GM19043 (cell line): ENCODE measurements around the gene DYRK3.

Source experiments
- ATAC-seq: cut with Tn5 transposase; IDR thresholded peaks from one replicate; pipeline ENCODE4 v1.9.1; 2021; ENCODE audit warnings: low read depth; ENCODE audit not compliant: unreplicated experiment

Gene DYRK3

DNA sequence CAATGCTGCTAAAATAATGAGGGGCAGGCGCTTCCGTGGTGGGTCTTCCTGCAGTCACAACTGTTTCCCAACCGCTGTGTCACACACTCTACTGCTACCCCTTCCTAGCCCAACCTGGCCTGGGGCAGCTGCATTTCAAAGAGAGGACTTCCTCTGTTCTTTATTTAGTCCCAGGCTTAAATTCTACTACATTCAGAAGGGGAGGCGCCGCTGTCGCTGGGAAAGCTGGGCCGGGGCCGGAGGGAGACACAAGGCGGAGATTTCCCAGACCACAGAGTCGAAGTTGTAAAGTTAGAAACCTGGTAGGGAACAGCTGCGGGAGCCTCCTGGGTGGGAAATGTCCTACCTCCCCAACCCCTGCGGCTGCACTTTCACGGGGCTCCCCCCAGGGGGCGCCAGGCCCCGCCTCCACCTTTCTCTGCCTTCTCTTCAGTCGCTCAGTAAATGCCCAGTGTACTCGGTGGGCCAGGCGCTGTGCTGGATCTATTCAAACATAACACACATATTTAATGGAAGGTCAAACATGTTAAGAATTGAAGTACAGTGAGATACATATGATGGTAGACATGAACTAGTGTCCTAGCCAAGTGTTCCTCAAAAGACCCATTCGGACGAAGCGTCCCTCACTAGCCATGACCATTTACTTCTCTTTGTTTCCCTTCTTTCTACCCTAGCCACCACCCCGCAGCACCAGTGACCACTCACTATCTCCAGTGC, 23.1 kb downstream of the DYRK3 start:
- no peak for ATAC-seq

- ATAC-seq, result no peak
Observed at GRCh38 chr1:206658981-206659273, 23.6 kb downstream of the DYRK3 start.

- ATAC-seq, result no peak
Observed at GRCh38 chr1:206660136-206660535, 24.8 kb downstream of the DYRK3 start.

GRCh38 chr1:206661161-206661820, 26.0 kb downstream of the DYRK3 start:
- no peak for ATAC-seq

DNA sequence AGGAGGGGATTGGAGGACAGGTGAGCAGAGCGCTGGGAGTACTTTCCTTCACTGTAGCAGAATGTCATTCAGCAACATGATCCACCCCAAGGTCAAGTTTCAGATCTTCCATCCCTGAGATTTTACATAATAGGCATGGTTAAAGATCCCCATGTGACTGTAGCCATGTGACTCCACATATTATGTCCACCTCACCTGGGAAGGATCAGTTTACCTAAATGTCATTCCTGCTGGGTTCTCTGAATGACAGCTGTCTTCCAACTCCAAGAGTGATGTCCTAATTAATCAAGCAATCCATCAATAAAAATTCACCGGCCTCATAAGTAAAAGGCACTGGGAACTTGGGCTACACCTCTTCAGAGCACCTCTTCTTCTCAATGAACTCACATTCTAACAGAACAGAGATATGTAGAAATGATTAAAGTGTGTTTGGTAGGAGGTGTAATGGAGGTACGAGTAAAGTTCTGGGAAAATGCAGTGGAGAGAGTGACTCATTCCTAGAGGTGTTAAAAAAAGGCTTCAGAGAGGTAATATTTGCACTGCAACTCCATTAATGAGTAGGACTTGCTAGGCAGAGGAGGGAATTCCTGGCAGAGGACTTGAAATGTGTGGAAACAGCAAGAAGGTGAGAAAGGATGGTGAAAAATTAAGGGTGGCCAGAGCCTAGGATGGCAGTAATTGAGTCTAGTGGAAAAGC, 27.2 kb downstream of the DYRK3 start:
- no peak for ATAC-seq

- ATAC-seq, result no peak
Observed at GRCh38 chr1:206663362-206663761, 28.0 kb downstream of the DYRK3 start.

DNA sequence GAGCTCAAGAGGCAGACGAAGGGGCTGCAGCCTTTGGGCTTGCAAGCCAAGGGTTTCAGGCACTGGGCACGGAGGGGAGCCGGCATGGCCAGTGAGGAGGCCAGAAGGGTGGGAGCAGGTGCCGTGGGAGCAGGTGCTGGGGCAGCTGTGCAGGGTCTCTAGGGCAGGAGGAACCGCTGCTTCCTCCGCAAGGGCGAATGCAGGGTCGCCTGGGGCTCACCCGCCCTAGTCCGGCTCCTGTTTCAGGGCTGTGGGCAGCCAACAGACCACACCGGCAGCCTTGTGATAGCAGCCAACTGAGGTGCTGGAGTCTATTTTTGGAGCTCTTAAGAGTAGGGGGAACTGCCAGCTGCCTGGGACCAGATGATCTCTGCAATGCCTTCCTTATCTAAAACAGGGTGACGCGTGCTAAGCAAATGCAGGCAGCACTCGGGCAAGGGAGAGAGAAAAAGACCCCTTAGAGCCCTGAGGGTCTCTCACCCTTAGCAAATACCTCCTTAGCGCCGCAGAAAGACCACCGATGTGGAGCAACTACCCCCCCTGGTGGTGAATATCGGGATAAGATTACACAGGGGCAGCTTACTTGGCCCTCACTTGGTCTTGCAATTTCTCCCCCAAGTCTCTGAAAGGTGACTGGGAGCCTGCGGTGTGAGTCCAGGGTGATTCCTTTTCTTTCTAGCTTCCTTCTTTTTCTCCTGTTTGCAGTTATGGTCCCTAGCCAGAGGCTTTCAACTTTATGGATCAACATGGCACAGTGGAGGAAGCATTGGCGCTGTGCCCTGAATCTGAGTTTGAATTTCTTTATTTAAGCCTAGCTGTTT, 28.7 kb downstream of the DYRK3 start:
- peak; percentile 49 for ATAC-seq

GRCh38 chr1:206664740-206665139, 29.4 kb downstream of the DYRK3 start:
- ATAC-seq, result no peak

- no peak for ATAC-seq
Observed at GRCh38 chr1:206666031-206666561, 30.8 kb downstream of the DYRK3 start.

- ATAC-seq, result no peak
Observed at GRCh38 chr1:206666954-206667665, 31.8 kb downstream of the DYRK3 start.

GRCh38 chr1:206668351-206668750, 33.0 kb downstream of the DYRK3 start:
- no peak for ATAC-seq

GRCh38 chr1:206668874-206669410, 33.6 kb downstream of the DYRK3 start:
- ATAC-seq, result no peak

GRCh38 chr1:206672011-206672688, 36.8 kb downstream of the DYRK3 start:
- ATAC-seq, result no peak

DNA sequence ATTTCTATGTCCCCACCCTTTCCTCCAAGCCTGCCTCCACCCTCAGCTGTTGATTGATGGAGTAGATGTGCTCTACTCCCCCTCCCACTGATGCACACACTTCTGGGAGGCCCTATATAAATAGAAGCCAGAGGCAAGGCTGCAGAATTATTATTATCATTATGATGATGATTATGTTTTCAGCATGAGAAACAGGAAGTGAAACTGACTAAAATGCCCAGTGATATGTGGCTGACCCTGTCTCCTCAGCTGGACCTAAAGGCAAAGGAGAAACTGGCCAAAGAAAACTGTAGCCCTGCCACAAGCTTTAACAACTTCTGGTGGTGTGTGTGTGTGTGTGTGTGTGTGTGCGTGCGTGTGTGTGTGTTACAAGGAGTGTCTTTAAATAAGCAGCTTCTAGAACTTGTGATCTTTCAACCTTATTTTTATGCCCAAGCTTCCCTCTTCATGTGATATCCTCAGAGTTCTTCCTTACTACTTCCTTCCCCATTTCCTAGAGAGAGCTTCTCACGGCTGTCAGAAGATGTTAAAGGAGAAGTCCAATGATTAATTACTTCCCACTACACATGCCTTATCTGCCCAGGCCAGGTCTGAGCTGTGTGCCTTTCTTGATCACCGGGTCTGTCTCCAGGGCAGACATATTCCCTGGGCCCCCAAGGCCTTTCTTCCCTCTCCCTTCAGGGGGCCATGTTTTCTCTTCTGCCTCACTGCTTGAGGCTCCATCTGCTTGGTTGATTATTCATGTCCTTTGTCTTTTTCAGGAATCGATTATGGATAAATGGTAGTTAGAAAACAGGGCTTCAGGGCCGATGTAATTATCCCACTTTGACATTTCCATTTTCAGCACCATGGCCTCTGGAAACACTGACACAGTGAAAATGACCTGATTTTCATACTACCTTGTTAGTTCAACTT, 37.8 kb downstream of the DYRK3 start:
- no peak for ATAC-seq

DNA sequence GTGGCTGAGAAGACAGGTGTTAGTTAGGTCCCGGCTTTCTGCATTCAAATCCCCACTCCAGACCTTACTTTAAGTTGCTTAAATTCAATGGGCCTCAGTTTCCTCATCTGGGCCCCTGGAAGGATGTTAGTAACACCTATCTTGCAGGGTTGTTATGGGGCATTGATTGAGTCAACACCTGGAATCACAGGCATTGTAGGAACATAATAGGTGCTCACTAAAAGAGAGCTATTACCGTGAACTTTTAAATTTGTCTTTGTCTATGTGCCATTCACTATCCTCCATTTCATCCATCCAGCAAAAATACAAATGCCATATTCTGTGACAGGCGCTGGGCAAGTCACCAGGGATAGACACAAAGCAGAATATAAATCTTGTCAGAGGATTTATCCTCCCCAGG, 38.9 kb downstream of the DYRK3 start:
- ATAC-seq, result no peak

GRCh38 chr1:206674745-206675175, 39.4 kb downstream of the DYRK3 start:
- no peak for ATAC-seq

GRCh38 chr1:206676499-206676898, 41.2 kb downstream of the DYRK3 start:
- ATAC-seq, result no peak

- ATAC-seq, result no peak
Observed at GRCh38 chr1:206678490-206678889, 43.2 kb downstream of the DYRK3 start.
